UCSD-AML1 (cell line): ENCODE results near the gene SLC7A11.
A peak's percentile ranks its signal among the peaks of the same experiment; 100 is the strongest.

ENCODE experiments used
- DNase-seq: peaks from one replicate; lab custom pipeline; 2025; ENCODE audit not compliant: unreplicated experiment; lab: John Stamatoyannopoulos, UW

SLC7A11 gene

GRCh38 chr4:138242076-138242833, at the start of gene SLC7A11:
TSS of gene SLC7A11 (minus strand) at chr4:138242349. CDS start at chr4:138242069, 280 bp downstream.
- peak; percentile 71 for DNase-seq

GRCh38 chr4:138291431-138291830, 49.3 kb upstream of the SLC7A11 start:
- DNase-seq, result no peak

- no peak for DNase-seq
Observed at GRCh38 chr4:138290805-138291204, 48.7 kb upstream of the SLC7A11 start.

- no peak for DNase-seq
Observed at GRCh38 chr4:138279286-138279685, 37.1 kb upstream of the SLC7A11 start.

GRCh38 chr4:138277133-138277532, 35.0 kb upstream of the SLC7A11 start:
- no peak for DNase-seq

GRCh38 chr4:138275963-138276621, 33.9 kb upstream of the SLC7A11 start:
- DNase-seq, result no peak

- no peak for DNase-seq
Observed at GRCh38 chr4:138275216-138275615, 33.1 kb upstream of the SLC7A11 start.

- DNase-seq, result no peak
Observed at GRCh38 chr4:138269175-138269574, 27.0 kb upstream of the SLC7A11 start.

- no peak for DNase-seq
Observed at GRCh38 chr4:138267835-138268234, 25.7 kb upstream of the SLC7A11 start.

GRCh38 chr4:138266948-138267347, 24.8 kb upstream of the SLC7A11 start:
- DNase-seq, result no peak

GRCh38 chr4:138263247-138263816, 21.2 kb upstream of the SLC7A11 start:
- DNase-seq, result no peak

GRCh38 chr4:138262469-138262868, 20.3 kb upstream of the SLC7A11 start:
- DNase-seq, result no peak

GRCh38 chr4:138262030-138262429, 19.9 kb upstream of the SLC7A11 start:
- DNase-seq, result no peak

- DNase-seq, result no peak
Observed at GRCh38 chr4:138259824-138260223, 17.7 kb upstream of the SLC7A11 start.

GRCh38 chr4:138259271-138259670, 17.1 kb upstream of the SLC7A11 start:
- no peak for DNase-seq

GRCh38 chr4:138256608-138257007, 14.5 kb upstream of the SLC7A11 start:
- DNase-seq, result no peak

GRCh38 chr4:138255917-138256597, 13.9 kb upstream of the SLC7A11 start:
- DNase-seq, result peak; percentile 9

- DNase-seq, result no peak
Observed at GRCh38 chr4:138252551-138252950, 10.4 kb upstream of the SLC7A11 start.

GRCh38 chr4:138251938-138252337, 9.8 kb upstream of the SLC7A11 start:
- DNase-seq, result no peak

GRCh38 chr4:138249132-138249531, 7.0 kb upstream of the SLC7A11 start:
- no peak for DNase-seq

GRCh38 chr4:138248058-138248457, 5.9 kb upstream of the SLC7A11 start:
- DNase-seq, result no peak

GRCh38 chr4:138247643-138248042, 5.5 kb upstream of the SLC7A11 start:
- no peak for DNase-seq
